Sigmoid colon (tissue), 4 donors: ENCODE results near the gene ZFAND3.

Experiments used
- POLR2A ChIP-seq, 2 donors: fragments of 450-650 bp; IDR thresholded peaks; one replicate each; pipeline ENCODE4 v1.6.1; 2016; ENCODE audit warnings: antibody characterized with exemption in 2 of 2, mild to moderate bottlenecking in 2 of 2, moderate library complexity in 2 of 2
- POLR2AphosphoS5 ChIP-seq, 4 donors: sonication (generic); formaldehyde crosslinking; IDR thresholded peaks; one replicate each; pipeline ENCODE4 v1.6.1; 2017; ENCODE audit warnings: antibody characterized with exemption in 4 of 4

DNA sequence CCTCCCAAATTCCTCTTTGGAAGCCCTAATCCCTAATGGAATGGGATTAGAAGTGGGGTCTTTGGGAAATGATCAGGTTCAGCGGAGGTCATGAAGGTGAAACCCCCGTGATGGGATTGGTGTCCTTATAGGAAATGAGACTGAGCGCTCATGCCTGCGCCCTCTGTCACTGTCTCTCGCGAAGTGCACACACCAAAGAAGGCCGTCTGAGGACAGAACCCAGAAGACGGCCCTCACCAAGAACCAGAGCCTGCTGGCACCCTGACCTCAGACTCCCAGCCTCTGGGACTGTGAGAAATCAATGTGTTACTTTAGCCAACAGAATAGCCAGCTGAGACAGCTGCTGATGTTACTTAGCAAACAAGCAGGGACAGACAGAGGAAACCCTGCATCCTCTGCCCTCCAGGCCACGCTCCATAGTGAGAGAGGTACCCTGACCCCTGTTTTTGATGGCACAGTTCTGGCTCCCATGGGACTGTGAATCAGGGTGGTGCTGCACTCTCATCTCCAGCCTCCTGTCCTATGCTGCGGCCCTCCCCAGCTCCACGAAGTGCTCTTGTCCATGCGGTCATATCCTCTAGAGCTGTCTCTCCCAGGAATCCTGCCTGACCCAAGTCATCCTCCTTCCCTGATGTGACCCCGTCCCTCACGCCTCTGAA lies 369.3 kb downstream of the ZFAND3 start:
- TF ChIP-seq POLR2AphosphoS5 (IDR thresholded peaks at IDR 0.05) (no peak), POLR2A (IDR thresholded peaks at IDR 0.05) (no peak)
